ENCODE measurements around the gene CCDC157. TPM values are rescaled to one million over a fixed set of nuclear protein-coding genes. Genes with fewer than 3 reads are reported as not detected.

CCDC157 gene
- total and polyA plus RNA-seq, 2 donors (not counting 1 experiment from before 2014, with no cell fraction given): 3.6 to 6.4 TPM

GRCh38 chr22:30344447-30345200, 12.2 kb upstream of the CCDC157 start:
- intact Hi-C loops (cut with micrococcal nuclease): no loop called here
- no peak overlapping the region for H3K4me2 ChIP-seq (replicated peaks; ENCODE audit: low read depth, low read length, poor library complexity, severe bottlenecking)
- H3K4me1 ChIP-seq (ENCODE audit: control insufficient read depth in 2 of 2, insufficient read depth in 2 of 2, low read length in 2 of 2): no peaks in the 10 kb centered on the region
- H3K4me3 ChIP-seq (ENCODE audit: control extremely low read depth in 1 of 5, extremely low read depth in 1 of 5, insufficient read depth in 1 of 5, low read depth in 2 of 5, low read length in 4 of 5): no peak overlapping the region
- H3K27me3 Mint-ChIP-seq: no peaks in the 10 kb centered on the region
- no peak overlapping the region for H3K4me3 Mint-ChIP-seq
- 96% methylated on average over 10 of the region's 13 CpGs for WGBS (ENCODE audit: insufficient coverage)
- H3K27ac ChIP-seq (ENCODE audit: low read length in 2 of 2): no peak overlapping the region
- TF ChIP-seq CTCF (IDR thresholded peaks at IDR 0.05): no peak
- TF ChIP-seq EZH2 (IDR thresholded peaks at IDR 0.05; ENCODE audit: borderline replicate concordance, insufficient read depth, low read depth, low read length, poor library complexity, severe bottlenecking): no peak
- H3K9ac ChIP-seq (ENCODE audit: low read length): no peak overlapping the region
- H3K4me1 Mint-ChIP-seq: peaks cover 10% of the 10 kb centered on the region
- H3K9me3 Mint-ChIP-seq (ENCODE audit: insufficient read depth): no peaks in the 10 kb centered on the region
- H3K9me3 ChIP-seq (ENCODE audit: control extremely low read depth in 1 of 3, control insufficient read depth in 2 of 3, insufficient read depth in 1 of 3, low read length in 2 of 3): no peaks in the 10 kb centered on the region
- H4K20me1 ChIP-seq (ENCODE audit: control insufficient read depth, insufficient read depth, low read length, poor library complexity, severe bottlenecking): peaks cover 86% of the 10 kb centered on the region
- CTCF ChIA-PET: interaction anchor here (3.8 kb wide), 1 partner anchor 56 kb away, joined by 11 read pairs; the partner anchor contains the start of gene CASTOR1
- POLR2A ChIA-PET: no interaction called here
- DNase-seq (no peak), ATAC-seq (ENCODE audit: low read depth) (no peak)
- H3K79me2 ChIP-seq (ENCODE audit: control insufficient read depth, insufficient read depth, low read length): peaks cover 43% of the 10 kb centered on the region
- no peaks in the 10 kb centered on the region for H3K27me3 ChIP-seq (replicated peaks in 1 of 4; ENCODE audit: control extremely low read depth in 1 of 4, control insufficient read depth in 3 of 4, insufficient read depth in 4 of 4, low read length in 3 of 4)
- no peak overlapping the region for H3K27ac Mint-ChIP-seq
- peaks cover 23 to 94% of the 10 kb centered on the region in 2 experiments for H3K36me3 ChIP-seq (replicated peaks in 1 of 2; ENCODE audit: control extremely low read depth in 1 of 2, control insufficient read depth in 1 of 2, extremely low read depth in 1 of 2, insufficient read depth in 2 of 2, low read length in 1 of 2)
- H2AFZ ChIP-seq (ENCODE audit: insufficient read depth, low read depth, low read length, poor library complexity, severe bottlenecking): no peak overlapping the region

GRCh38 chr22:30347255-30347892, 9.4 kb upstream of the CCDC157 start:
- Histone ChIP-seq H3K27ac (ENCODE audit: low read length in 2 of 2) (no peak overlapping the region), H3K27me3 (replicated peaks in 1 of 4; ENCODE audit: control extremely low read depth in 1 of 4, control insufficient read depth in 3 of 4, insufficient read depth in 4 of 4, low read length in 3 of 4) (no peaks in the 10 kb centered on the region), H3K4me2 (replicated peaks; ENCODE audit: low read depth, low read length, poor library complexity, severe bottlenecking) (no peak overlapping the region), H3K9ac (ENCODE audit: low read length) (no peak overlapping the region), H4K20me1 (ENCODE audit: control insufficient read depth, insufficient read depth, low read length, poor library complexity, severe bottlenecking) (peaks cover 97% of the 10 kb centered on the region), H2AFZ (ENCODE audit: insufficient read depth, low read depth, low read length, poor library complexity, severe bottlenecking) (no peak overlapping the region), H3K79me2 (ENCODE audit: control insufficient read depth, insufficient read depth, low read length) (peaks cover 71% of the 10 kb centered on the region), H3K9me3 (ENCODE audit: control extremely low read depth in 1 of 3, control insufficient read depth in 2 of 3, insufficient read depth in 1 of 3, low read length in 2 of 3) (no peaks in the 10 kb centered on the region), H3K36me3 (replicated peaks in 1 of 2; ENCODE audit: control extremely low read depth in 1 of 2, control insufficient read depth in 1 of 2, extremely low read depth in 1 of 2, insufficient read depth in 2 of 2, low read length in 1 of 2) (peaks cover 31 to 93% of the 10 kb centered on the region in 2 experiments), H3K4me1 (ENCODE audit: control insufficient read depth in 2 of 2, insufficient read depth in 2 of 2, low read length in 2 of 2) (no peaks in the 10 kb centered on the region), H3K4me3 (ENCODE audit: control extremely low read depth in 1 of 5, extremely low read depth in 1 of 5, insufficient read depth in 1 of 5, low read depth in 2 of 5, low read length in 4 of 5) (no peak overlapping the region)
- Mint-ChIP-seq H3K27ac (no peak overlapping the region), H3K27me3 (no peaks in the 10 kb centered on the region), H3K4me1 (peaks cover 21% of the 10 kb centered on the region), H3K4me3 (no peak overlapping the region), H3K9me3 (ENCODE audit: insufficient read depth) (no peaks in the 10 kb centered on the region)
- no CpG with 5 or more reads among the region's 5 CpGs for WGBS (ENCODE audit: insufficient coverage)
- intact Hi-C loops (cut with micrococcal nuclease): no loop called here
- CTCF ChIA-PET: interaction anchor here (0.6 to 12.3 kb wide), 5 partner anchors 9 to 64 kb away, joined by 3 to 169 read pairs (median 4); partner anchors contain the start of genes CASTOR1 and SF3A1
- POLR2A ChIA-PET: no interaction called here
- ATAC-seq (ENCODE audit: low read depth) (no peak), DNase-seq (no peak)
- TF ChIP-seq EZH2 (IDR thresholded peaks at IDR 0.05; ENCODE audit: borderline replicate concordance, insufficient read depth, low read depth, low read length, poor library complexity, severe bottlenecking): no peak
- no peak for TF ChIP-seq CTCF (IDR thresholded peaks at IDR 0.05)

Measured in B cell (primary cell).